CD14-positive monocyte (primary cell): ENCODE measurements around the gene ITGA2. TPM values are rescaled to one million over a fixed set of nuclear protein-coding genes. Genes with fewer than 3 reads are reported as not detected.

Source experiments
- DNase-seq, 3 donors: peaks; one replicate each; pipeline ENCODE4 v3.0.0-alpha.2; 2011 to 2022
- H2AFZ ChIP-seq: 2 replicates; pipeline ENCODE4 v1.6.0; 2012; ENCODE audit warnings: mild to moderate bottlenecking, low read depth, low read length, inconsistent platforms; ENCODE audit not compliant: insufficient read depth, poor library complexity, severe bottlenecking
- H3K27ac ChIP-seq, 2 donors: 1 replicate in 1 of 2; 2 replicates in 1 of 2; pipeline ENCODE4 v1.5.1; 2012 to 2013; ENCODE audit warnings: low read length in 2 of 2, control low read depth in 1 of 2, inconsistent platforms in 1 of 2, low read depth in 1 of 2, mild to moderate bottlenecking in 1 of 2
- H3K27me3 ChIP-seq, 2 donors: one replicate each; pipeline versions ENCODE4 v1.6.0 to v1.6.1; 2011 to 2013; ENCODE audit warnings: low read length in 2 of 2; ENCODE audit not compliant: control insufficient read depth in 2 of 2, insufficient read depth in 2 of 2
- H3K36me3 ChIP-seq, 2 donors: replicated peaks in 1 of 2; 1 replicate in 1 of 2; 2 replicates in 1 of 2; pipeline versions ENCODE4 v1.5.1 to v1.6.1; 2012 to 2013; ENCODE audit warnings: low read length in 2 of 2, control low read depth in 1 of 2, inconsistent platforms in 1 of 2, mild to moderate bottlenecking in 1 of 2; ENCODE audit not compliant: insufficient read depth in 2 of 2, control insufficient read depth in 1 of 2
- H3K4me1 ChIP-seq, 2 donors: 1 replicate in 1 of 2; 2 replicates in 1 of 2; pipeline versions ENCODE4 v1.5.1 to v1.6.1; 2012 to 2013; ENCODE audit warnings: low read length in 2 of 2, control low read depth in 1 of 2, inconsistent platforms in 1 of 2, mild to moderate bottlenecking in 1 of 2, moderate library complexity in 1 of 2; ENCODE audit not compliant: insufficient read depth in 2 of 2, control insufficient read depth in 1 of 2
- H3K4me2 ChIP-seq: replicated peaks from 2 replicates; pipeline ENCODE3; 2012; ENCODE audit warnings: low read length, moderate library complexity, mild to moderate bottlenecking; ENCODE audit not compliant: poor library complexity, severe bottlenecking; ENCODE audit errors: extremely low read depth
- H3K4me3 ChIP-seq, 3 experiments: fragments of 200-600 bp in 1 of 3; sonication (generic) in 1 of 3; replicated peaks in 1 of 3; 1 replicate in 2 of 3; 2 replicates in 1 of 3; pipeline ENCODE4 v1.5.1; 2011 to 2013; ENCODE audit warnings: low read length in 3 of 3, mild to moderate bottlenecking in 3 of 3, control low read depth in 2 of 3, low read depth in 2 of 3, inconsistent platforms in 1 of 3, moderate library complexity in 1 of 3
- H3K79me2 ChIP-seq: 2 replicates; pipeline ENCODE4 v1.6.0; 2012; ENCODE audit warnings: mild to moderate bottlenecking, control low read depth, inconsistent platforms, low read length, moderate library complexity; ENCODE audit not compliant: insufficient read depth
- H3K9ac ChIP-seq: 2 replicates; pipeline ENCODE4 v1.6.0; 2017; ENCODE audit warnings: low read length, mild to moderate bottlenecking; ENCODE audit not compliant: insufficient read depth, poor library complexity, severe bottlenecking
- H3K9me3 ChIP-seq, 2 donors: replicated peaks in 1 of 2; 1 replicate in 1 of 2; 2 replicates in 1 of 2; pipeline versions ENCODE4 v1.5.1 to v1.6.1; 2012 to 2013; ENCODE audit warnings: low read length in 2 of 2, control low read depth in 1 of 2; ENCODE audit not compliant: control insufficient read depth in 1 of 2, insufficient read depth in 1 of 2
- H4K20me1 ChIP-seq: 2 replicates; pipeline ENCODE4 v1.6.0; 2012; ENCODE audit warnings: mild to moderate bottlenecking, low read length, control low read depth, moderate library complexity; ENCODE audit not compliant: insufficient read depth
- H3K27ac Mint-ChIP-seq, 7 donors: one replicate each; pipeline ENCODE4 v1.8.0; 2020; ENCODE audit warnings: mild to moderate bottlenecking in 7 of 7, mixed read lengths in 7 of 7, moderate library complexity in 6 of 7, inconsistent platforms in 2 of 7
- H3K27me3 Mint-ChIP-seq, 3 donors: one replicate each; pipeline ENCODE4 v1.8.0; 2021 to 2022; ENCODE audit warnings: low read depth in 3 of 3, mild to moderate bottlenecking in 3 of 3, mixed read lengths in 3 of 3, moderate library complexity in 3 of 3, inconsistent platforms in 1 of 3
- H3K36me3 Mint-ChIP-seq, 2 donors: one replicate each; pipeline ENCODE4 v1.8.0; 2020; ENCODE audit warnings: mixed read lengths in 2 of 2, inconsistent platforms in 1 of 2, mild to moderate bottlenecking in 1 of 2
- H3K4me1 Mint-ChIP-seq: one replicate; pipeline ENCODE4 v1.8.0; 2020; ENCODE audit warnings: mild to moderate bottlenecking, mixed read lengths
- H3K4me3 Mint-ChIP-seq, 2 donors: one replicate each; pipeline ENCODE4 v1.8.0; 2020; ENCODE audit warnings: mild to moderate bottlenecking in 2 of 2, mixed read lengths in 2 of 2, moderate library complexity in 1 of 2
- H3K9me3 Mint-ChIP-seq, 7 donors: one replicate each; pipeline ENCODE4 v1.8.0; 2020 to 2022; ENCODE audit warnings: mixed read lengths in 7 of 7, mild to moderate bottlenecking in 6 of 7, moderate library complexity in 6 of 7, inconsistent platforms in 2 of 7
- WGBS: methylation state at CpG from one replicate; pipeline ENCODE4 v1.1.5; 2013; ENCODE audit warnings: missing lambda C conversion rate; ENCODE audit not compliant: insufficient coverage; 5-methylcytosine and 5-hydroxymethylcytosine counted together
- intact Hi-C, 2 donors: fragments of 100-400 bp; cut with micrococcal nuclease; formaldehyde crosslinking; loops; one replicate each; pipeline versions ENCODE4 v1.15.0 to v1.15.1; 2023
- polyA plus RNA-seq, 3 donors: library from polyadenylated mRNA; depleted of rRNA in 1 of 3; unstranded in 2 of 3; stranded (reverse) in 1 of 3; fragments of 300-500 nt in 2 of 3; fragments of >200 nt in 1 of 3; fragmentation: Illumina TruSeq in 2 of 3; gene quantifications; 1 replicate in 2 of 3; 2 replicates in 1 of 3; pipeline ENCODE4 v1.2.3, GENCODE V29; 2012 to 2021
- TF ChIP-seq, protein P1 (sequence below): fragments of 200-600 bp; IDR thresholded peaks from one replicate; pipeline ENCODE4 v1.8.0; 2022; ENCODE audit warnings: antibody characterized with exemption, mild to moderate bottlenecking

The ITGA2 gene
- polyA plus RNA-seq, 3 donors: not detected

- Histone ChIP-seq H3K27ac (no peak overlapping the region), H3K9me3 (no peaks in the 10 kb centered on the region), H4K20me1 (no peaks in the 10 kb centered on the region), H2AFZ (no peak overlapping the region), H3K4me3 (no peak overlapping the region), H3K27me3 (no peaks in the 10 kb centered on the region), H3K4me2 (no peak overlapping the region), H3K9ac (no peak overlapping the region), H3K4me1 (no peaks in the 10 kb centered on the region), H3K36me3 (no peaks in the 10 kb centered on the region), H3K79me2 (no peaks in the 10 kb centered on the region)
- no peak for DNase-seq
- TF ChIP-seq, protein P1, sequence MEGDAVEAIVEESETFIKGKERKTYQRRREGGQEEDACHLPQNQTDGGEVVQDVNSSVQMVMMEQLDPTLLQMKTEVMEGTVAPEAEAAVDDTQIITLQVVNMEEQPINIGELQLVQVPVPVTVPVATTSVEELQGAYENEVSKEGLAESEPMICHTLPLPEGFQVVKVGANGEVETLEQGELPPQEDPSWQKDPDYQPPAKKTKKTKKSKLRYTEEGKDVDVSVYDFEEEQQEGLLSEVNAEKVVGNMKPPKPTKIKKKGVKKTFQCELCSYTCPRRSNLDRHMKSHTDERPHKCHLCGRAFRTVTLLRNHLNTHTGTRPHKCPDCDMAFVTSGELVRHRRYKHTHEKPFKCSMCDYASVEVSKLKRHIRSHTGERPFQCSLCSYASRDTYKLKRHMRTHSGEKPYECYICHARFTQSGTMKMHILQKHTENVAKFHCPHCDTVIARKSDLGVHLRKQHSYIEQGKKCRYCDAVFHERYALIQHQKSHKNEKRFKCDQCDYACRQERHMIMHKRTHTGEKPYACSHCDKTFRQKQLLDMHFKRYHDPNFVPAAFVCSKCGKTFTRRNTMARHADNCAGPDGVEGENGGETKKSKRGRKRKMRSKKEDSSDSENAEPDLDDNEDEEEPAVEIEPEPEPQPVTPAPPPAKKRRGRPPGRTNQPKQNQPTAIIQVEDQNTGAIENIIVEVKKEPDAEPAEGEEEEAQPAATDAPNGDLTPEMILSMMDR: no peak
- H3K27ac Mint-ChIP-seq: no peak overlapping the region
- WGBS: 93% methylated on average over 1 of the region's 2 CpGs
- no peaks in the 10 kb centered on the region for H3K27me3 Mint-ChIP-seq
- H3K4me1 Mint-ChIP-seq: no peaks in the 10 kb centered on the region
- intact Hi-C loops: no loop called here
- no peaks in the 10 kb centered on the region for H3K9me3 Mint-ChIP-seq
- no peak overlapping the region for H3K4me3 Mint-ChIP-seq
- no peaks in the 10 kb centered on the region for H3K36me3 Mint-ChIP-seq
Measured at GRCh38 chr5:52998552-52999313, 9.6 kb downstream of the ITGA2 start.

GRCh38 chr5:52999344-52999949 is 10.3 kb downstream of the ITGA2 start:
- Histone ChIP-seq H2AFZ (no peak overlapping the region), H3K4me3 (no peak overlapping the region), H3K9me3 (no peaks in the 10 kb centered on the region), H3K4me2 (no peak overlapping the region), H3K9ac (no peak overlapping the region), H3K4me1 (no peaks in the 10 kb centered on the region), H4K20me1 (no peaks in the 10 kb centered on the region), H3K27me3 (no peaks in the 10 kb centered on the region), H3K27ac (no peak overlapping the region), H3K79me2 (no peaks in the 10 kb centered on the region), H3K36me3 (no peaks in the 10 kb centered on the region)
- Mint-ChIP-seq H3K9me3 (no peaks in the 10 kb centered on the region), H3K27ac (no peak overlapping the region), H3K4me3 (no peak overlapping the region), H3K4me1 (no peaks in the 10 kb centered on the region), H3K27me3 (peaks cover 0 to 1% (median 0%) of the 10 kb centered on the region in 3 donors), H3K36me3 (no peaks in the 10 kb centered on the region)
- no CpG with 5 or more reads among the region's 1 CpG for WGBS
- intact Hi-C loops: no loop called here
- DNase-seq: no peak
- TF ChIP-seq, protein P1: no peak
